GM23338 (cell line): ENCODE data around the gene ANGPTL7. TPM values are rescaled to one million over a fixed set of nuclear protein-coding genes. Genes with fewer than 3 reads are reported as not detected.

ENCODE experiments used
- ATAC-seq: fragments of 200-7000 bp; cut with Tn5 transposase; 3 replicates; pipeline ENCODE4 v1.9.1; 2020
- DNase-seq: peaks from one replicate; pipeline ENCODE4 v3.0.0-alpha.2; 2015; ENCODE audit warnings: low spot score
- H2AFZ ChIP-seq: fragments of 200-600 bp; sonication (generic); 2 replicates; pipeline ENCODE4 v1.8.0; 2016; ENCODE audit warnings: antibody characterized with exemption, mild to moderate bottlenecking, moderate library complexity
- H3F3A ChIP-seq: fragments of 200-600 bp; sonication (generic); replicated peaks from 2 replicates; pipeline ENCODE4 v1.8.0; 2017; ENCODE audit warnings: antibody characterized with exemption, mixed run types, low read depth
- H3K27ac ChIP-seq: fragments of 200-600 bp; sonication (generic); 2 replicates; pipeline ENCODE4 v1.6.1; 2016; ENCODE audit warnings: low read depth
- H3K27me3 ChIP-seq: fragments of 200-600 bp; sonication (generic); 2 replicates; pipeline ENCODE4 v1.8.0; 2016; ENCODE audit warnings: mild to moderate bottlenecking, mixed run types, moderate library complexity; ENCODE audit not compliant: insufficient read depth
- H3K36me3 ChIP-seq: fragments of 200-600 bp; sonication (generic); 2 replicates; pipeline ENCODE4 v1.8.0; 2016; ENCODE audit warnings: mild to moderate bottlenecking; ENCODE audit not compliant: insufficient read depth
- H3K4me1 ChIP-seq: fragments of 200-600 bp; sonication (generic); 2 replicates; pipeline ENCODE4 v1.8.0; 2016; ENCODE audit warnings: mild to moderate bottlenecking, moderate library complexity; ENCODE audit not compliant: insufficient read depth
- H3K4me2 ChIP-seq: fragments of 200-600 bp; sonication (generic); 2 replicates; pipeline ENCODE4 v1.7.1; 2017; ENCODE audit warnings: mixed run types
- H3K4me3 ChIP-seq: fragments of 200-600 bp; sonication (generic); 2 replicates; pipeline ENCODE4 v1.6.1; 2016; ENCODE audit warnings: mixed run types
- H3K79me2 ChIP-seq: fragments of 200-600 bp; sonication (generic); replicated peaks from 2 replicates; pipeline ENCODE4 v1.8.0; 2017; ENCODE audit warnings: mild to moderate bottlenecking; ENCODE audit not compliant: insufficient read depth
- H3K9me2 ChIP-seq: fragments of 200-600 bp; sonication (generic); 2 replicates; pipeline ENCODE4 v1.8.0; 2017; ENCODE audit not compliant: insufficient read depth
- H4K20me1 ChIP-seq: fragments of 200-600 bp; sonication (generic); replicated peaks from 2 replicates; pipeline ENCODE4 v1.8.0; 2017; ENCODE audit warnings: mild to moderate bottlenecking; ENCODE audit not compliant: insufficient read depth
- H3K27ac Mint-ChIP-seq: 2 replicates; pipeline ENCODE4 v1.8.0; 2020; ENCODE audit warnings: inconsistent platforms, mild to moderate bottlenecking, moderate library complexity, mixed read lengths
- H3K27me3 Mint-ChIP-seq: 3 replicates; pipeline ENCODE4 v1.8.0; 2022; ENCODE audit warnings: low read depth, mild to moderate bottlenecking, moderate library complexity, mixed read lengths, inconsistent platforms; ENCODE audit not compliant: insufficient read depth, poor library complexity
- H3K36me3 Mint-ChIP-seq: 3 replicates; pipeline ENCODE4 v1.8.0; 2021; ENCODE audit warnings: low read depth, mild to moderate bottlenecking, inconsistent platforms, moderate library complexity, mixed read lengths
- H3K4me1 Mint-ChIP-seq: 3 replicates; pipeline ENCODE4 v1.8.0; 2020; ENCODE audit warnings: mild to moderate bottlenecking, inconsistent platforms, mixed read lengths
- H3K4me3 Mint-ChIP-seq: 3 replicates; pipeline ENCODE4 v1.8.0; 2021; ENCODE audit warnings: moderate library complexity, mild to moderate bottlenecking, inconsistent platforms, mixed read lengths
- H3K9me3 Mint-ChIP-seq: 3 replicates; pipeline ENCODE4 v1.8.0; 2020; ENCODE audit warnings: moderate library complexity, mild to moderate bottlenecking, inconsistent platforms, mixed read lengths
- CTCF ChIP-seq, 2 experiments: fragments of 200-600 bp in 1 of 2; sonication (generic) in 1 of 2; conservative IDR thresholded peaks; 2 replicates each; pipeline versions ENCODE4 v1.5.1 to v1.6.1; 2016 to 2017; ENCODE audit warnings: antibody characterized with exemption in 2 of 2, low read depth in 2 of 2, mild to moderate bottlenecking in 2 of 2, moderate library complexity in 1 of 2
- ETS1 ChIP-seq: IDR thresholded peaks from 2 replicates; pipeline ENCODE4 v1.6.1; 2016; ENCODE audit warnings: antibody characterized with exemption
- JUNB ChIP-seq: IDR thresholded peaks from one replicate; pipeline ENCODE4 v1.6.1; 2016; ENCODE audit warnings: antibody characterized with exemption; ENCODE audit not compliant: unreplicated experiment
- NANOG ChIP-seq: IDR thresholded peaks from 2 replicates; pipeline ENCODE4 v1.6.1; 2016; ENCODE audit warnings: antibody characterized with exemption, borderline replicate concordance
- POLR2AphosphoS5 ChIP-seq: IDR thresholded peaks from 2 replicates; pipeline ENCODE4 v1.6.1; 2016; ENCODE audit warnings: antibody characterized with exemption, low read depth
- REST ChIP-seq: IDR thresholded peaks from one replicate; pipeline ENCODE4 v1.6.1; 2018; ENCODE audit warnings: antibody characterized with exemption; ENCODE audit not compliant: unreplicated experiment
- ZNF114 ChIP-seq: fragments of 250-450 bp; sonication (Bioruptor Pico); IDR thresholded peaks from 2 replicates; pipeline ENCODE4 v1.5.0; 2020; ENCODE audit warnings: mild to moderate bottlenecking, moderate library complexity
- polyA plus RNA-seq: library from polyadenylated mRNA; unstranded; fragments of >200 nt; fragmentation: Nextera tagmentation; extraction: Ambion mirVana; gene quantifications from 2 replicates; pipeline ENCODE4 v1.2.1, GENCODE V29; 2016
- total RNA-seq: library from RNA; depleted of rRNA; stranded (reverse); fragments of >200 nt; shearing (Covaris generic); gene quantifications from 2 replicates; pipeline ENCODE4 v1.2.3, GENCODE V29; 2014

Gene ANGPTL7
- total and polyA plus RNA-seq, 2 experiments from 2014 or later, result 0.13 TPM; not detected in 1

- Histone ChIP-seq H3K4me1 (no peaks in the 10 kb centered on the region), H3K36me3 (peaks cover 8% of the 10 kb centered on the region; the same call in 1 of the 2 replicates), H2AFZ (no peak overlapping the region), H3K4me3 (no peak overlapping the region), H3K79me2 (no peaks in the 10 kb centered on the region), H3K27ac (no peak overlapping the region; the same call in 1 of the 2 replicates), H3K27me3 (no peaks in the 10 kb centered on the region), H3K9me2 (no peaks in the 10 kb centered on the region), H3F3A (no peaks in the 10 kb centered on the region), H3K4me2 (no peak overlapping the region), H4K20me1 (peaks cover 22% of the 10 kb centered on the region; the same call in 1 of the 2 replicates)
- no peak for TF ChIP-seq JUNB
- TF ChIP-seq POLR2AphosphoS5, result no peak
- TF ChIP-seq NANOG, result no peak
- no peak for TF ChIP-seq CTCF (conservative IDR thresholded peaks at IDR 0.05; ENCODE audit: low read depth in 2 of 2)
- TF ChIP-seq ZNF114, result no peak
- TF ChIP-seq REST, result no peak
- no peak for TF ChIP-seq ETS1
- Mint-ChIP-seq H3K4me3 (no peak overlapping the region), H3K27me3 (peaks cover 4% of the 10 kb centered on the region), H3K27ac (no peak overlapping the region), H3K9me3 (no peaks in the 10 kb centered on the region), H3K4me1 (peaks cover 12% of the 10 kb centered on the region), H3K36me3 (peaks cover 9% of the 10 kb centered on the region; the same call in 1 of the 3 replicates)
- DNase-seq, result peak; percentile 29
- ATAC-seq, result peak; percentile 81
These were observed 10.8 kb upstream of the ANGPTL7 start for GRCh38 chr1:11178021-11179015.
